ENCODE data around the gene REC8.

Gene REC8

GRCh38 chr14:24146453-24146977, 25.4 kb upstream of the REC8 start, which contains the start of gene PSME2:
Gene PSME2 (minus strand): TSS chr14:24146610. CDS start chr14:24146581, 29 bp downstream.
- no peak for TF ChIP-seq CTCF (IDR thresholded peaks at IDR 0.05; ENCODE audit: low read depth, low read length, missing control alignments)
- DNase-seq (ENCODE audit: low read depth) = peak; percentile 92
- peak within 1 kb of the TSS; percentile 84 for H3K4me3 ChIP-seq (ENCODE audit: low read depth, low read length)

DNA sequence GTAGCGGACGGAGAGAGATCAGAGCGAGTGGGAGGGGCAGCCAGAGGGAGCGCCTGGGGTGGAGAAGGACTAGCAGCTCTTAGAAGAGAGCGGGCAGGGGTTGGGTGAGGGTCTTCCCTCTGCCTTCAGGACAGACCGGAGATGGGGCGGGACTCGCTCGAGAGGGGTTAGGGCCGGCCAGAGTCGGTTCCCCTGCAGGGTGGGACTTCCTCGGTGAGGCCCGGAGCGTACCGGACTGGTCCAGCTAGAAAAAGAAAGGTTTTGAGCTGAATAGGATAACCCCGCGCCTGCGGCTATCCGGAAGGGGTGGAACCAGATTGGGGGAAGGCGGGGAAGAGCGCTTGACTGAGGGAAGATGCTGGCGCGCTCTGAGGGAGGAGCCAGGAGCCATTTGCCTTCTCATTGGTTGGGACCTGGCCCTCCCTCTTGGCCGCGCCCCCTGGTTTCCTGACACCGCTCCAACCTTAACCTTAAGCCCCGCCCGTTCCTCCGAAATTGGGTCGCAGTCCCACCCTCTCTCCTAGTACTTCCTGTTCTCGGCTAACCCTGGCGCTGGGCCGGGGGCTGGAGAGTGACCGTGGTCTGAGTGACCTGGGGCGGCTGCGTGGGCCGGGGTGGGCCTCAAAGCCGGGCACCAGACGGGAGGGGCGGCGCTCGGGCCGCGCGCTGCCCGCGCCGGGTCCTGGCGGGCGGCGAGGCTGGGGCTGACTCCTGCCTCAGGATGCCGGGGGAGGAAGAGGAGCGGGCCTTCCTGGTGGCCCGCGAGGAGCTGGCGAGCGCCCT, 24.7 kb upstream of the REC8 start, which contains the start of gene RNF31:
TSS of gene RNF31 (plus strand) at position 521 of the 783 bp plus-strand sequence. CDS start at position 722, 201 bp downstream.
- no peak for TF ChIP-seq CTCF (IDR thresholded peaks at IDR 0.05; ENCODE audit: low read depth, low read length, missing control alignments)
- peak within 1 kb of the TSS; percentile 84 for H3K4me3 ChIP-seq (ENCODE audit: low read depth, low read length)
- peak; percentile 96 for DNase-seq (ENCODE audit: low read depth)

GRCh38 chr14:24147761-24148428, 24.0 kb upstream of the REC8 start:
- DNase-seq (ENCODE audit: low read depth) = no peak
- peak overlapping the region; percentile 84 for H3K4me3 ChIP-seq (ENCODE audit: low read depth, low read length)
- TF ChIP-seq CTCF (IDR thresholded peaks at IDR 0.05; ENCODE audit: low read depth, low read length, missing control alignments) = no peak

- no peak for TF ChIP-seq CTCF (IDR thresholded peaks at IDR 0.05; ENCODE audit: low read depth, low read length, missing control alignments)
- no peak for DNase-seq (ENCODE audit: low read depth)
- no peak overlapping the region for H3K4me3 ChIP-seq (ENCODE audit: low read depth, low read length)
Observed at GRCh38 chr14:24149302-24149969, 22.4 kb upstream of the REC8 start.

DNA sequence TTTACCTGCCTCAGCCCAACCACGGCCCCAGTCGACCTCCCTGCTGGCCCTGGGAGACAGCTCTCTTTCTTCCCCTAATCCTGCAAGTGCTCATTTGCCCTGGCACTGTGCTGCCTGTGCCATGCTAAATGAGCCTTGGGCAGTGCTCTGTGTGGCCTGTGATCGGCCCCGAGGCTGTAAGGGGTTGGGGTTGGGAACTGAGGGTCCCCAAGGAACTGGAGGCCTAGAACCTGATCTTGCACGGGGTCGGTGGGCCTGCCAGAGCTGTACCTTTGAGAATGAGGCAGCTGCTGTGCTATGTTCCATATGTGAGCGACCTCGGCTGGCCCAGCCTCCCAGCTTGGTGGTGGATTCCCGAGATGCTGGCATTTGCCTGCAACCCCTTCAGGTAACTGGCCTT, 21.8 kb upstream of the REC8 start:
- H3K4me3 ChIP-seq (ENCODE audit: low read depth, low read length) = no peak overlapping the region
- no peak for DNase-seq (ENCODE audit: low read depth)
- no peak for TF ChIP-seq CTCF (IDR thresholded peaks at IDR 0.05; ENCODE audit: low read depth, low read length, missing control alignments)

DNA sequence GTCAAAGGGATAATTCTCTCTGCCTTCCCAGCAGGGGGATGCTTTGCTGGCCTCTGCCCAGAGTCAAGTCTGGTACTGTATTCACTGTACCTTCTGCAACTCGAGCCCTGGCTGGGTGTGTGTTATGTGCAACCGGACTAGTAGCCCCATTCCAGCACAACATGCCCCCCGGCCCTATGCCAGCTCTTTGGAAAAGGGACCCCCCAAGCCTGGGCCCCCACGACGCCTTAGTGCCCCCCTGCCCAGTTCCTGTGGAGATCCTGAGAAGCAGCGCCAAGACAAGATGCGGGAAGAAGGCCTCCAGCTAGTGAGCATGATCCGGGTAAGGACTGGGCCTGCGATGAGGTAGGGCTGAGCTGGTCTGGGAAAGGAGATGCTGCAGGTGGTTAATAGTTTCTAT, 21.3 kb upstream of the REC8 start:
- DNase-seq (ENCODE audit: low read depth) = no peak
- TF ChIP-seq CTCF (IDR thresholded peaks at IDR 0.05; ENCODE audit: low read depth, low read length, missing control alignments) = no peak

More for the DNA sequence above, 21.3 kb upstream of the REC8 start:
- no peak overlapping the region for H3K4me3 ChIP-seq (ENCODE audit: low read depth, low read length)

All from GM12864 (cell line).